Panc1 (cell line): ENCODE measurements around the gene ESRRB. TPM values are rescaled to one million over a fixed set of nuclear protein-coding genes. Genes with fewer than 3 reads are reported as not detected.

Experiments
- ATAC-seq: fragments of 200-7000 bp; cut with Tn5 transposase; 2 replicates; pipeline ENCODE4 v1.9.1; 2020; ENCODE audit warnings: mild to moderate bottlenecking, moderate library complexity
- BruUV-seq: library from RNA; stranded (reverse); fragments of 400-500 nt; replicated peaks from 2 replicates; lab custom pipeline; 2021; lab: Mats Ljungman, UMichigan
- CTCF ChIA-PET: fragments of 300-600 bp; sonication (Branson Sonifier 250); formaldehyde crosslinking; loops from one replicate; lab custom pipeline; 2022; ENCODE audit warnings: antibody characterized with exemption; lab: Charles Lee
- POLR2A ChIA-PET: fragments of 300-600 bp; sonication (Branson Sonifier 250); formaldehyde crosslinking; loops from one replicate; lab custom pipeline; 2022; ENCODE audit warnings: antibody characterized with exemption; lab: Charles Lee
- DNase-seq: peaks from one replicate; pipeline ENCODE4 v3.0.0-alpha.2; 2010; ENCODE audit warnings: low read depth, low spot score
- H3K27ac ChIP-seq: 2 replicates; pipeline ENCODE4 v1.5.1; 2011; ENCODE audit warnings: mild to moderate bottlenecking, low read length, inconsistent platforms
- H3K27me3 ChIP-seq: fragments of 200-500 bp; sonication (Bioruptor generic); 2 replicates; pipeline ENCODE4 v1.6.0; 2014; ENCODE audit warnings: low read length, inconsistent platforms; ENCODE audit not compliant: control insufficient read depth, insufficient read depth
- H3K36me3 ChIP-seq: fragments of 200-500 bp; sonication (Bioruptor generic); 2 replicates; pipeline ENCODE4 v1.5.1; 2014; ENCODE audit warnings: inconsistent platforms, mild to moderate bottlenecking, low read length, moderate library complexity; ENCODE audit not compliant: control insufficient read depth, insufficient read depth
- H3K4me1 ChIP-seq: 2 replicates; pipeline ENCODE4 v1.5.1; 2011; ENCODE audit warnings: inconsistent platforms, mild to moderate bottlenecking, low read length, moderate library complexity; ENCODE audit not compliant: control insufficient read depth, insufficient read depth
- H3K4me3 ChIP-seq, 2 experiments: 2 replicates each; pipeline ENCODE4 v1.5.1; 2011 to 2012; ENCODE audit warnings: low read depth in 2 of 2, low read length in 2 of 2, mild to moderate bottlenecking in 2 of 2, inconsistent platforms in 1 of 2, moderate library complexity in 1 of 2
- H3K9me3 ChIP-seq: fragments of 200-500 bp; sonication (Bioruptor generic); 2 replicates; pipeline ENCODE4 v1.5.1; 2014; ENCODE audit warnings: low read depth, mild to moderate bottlenecking, inconsistent platforms, low read length, moderate library complexity; ENCODE audit not compliant: control insufficient read depth, insufficient read depth
- CTCF ChIP-seq: fragments of 450-650 bp; IDR thresholded peaks from 2 replicates; pipeline ENCODE4 v1.5.1; 2017; ENCODE audit warnings: mild to moderate bottlenecking
- POLR2AphosphoS5 ChIP-seq: IDR thresholded peaks from 2 replicates; pipeline ENCODE4 v1.6.1; 2012; ENCODE audit warnings: mild to moderate bottlenecking, low read depth, low read length, moderate library complexity
- REST ChIP-seq, 2 experiments: IDR thresholded peaks; 2 replicates each; pipeline ENCODE4 v1.6.1; 2011 to 2012; ENCODE audit warnings: low read depth in 2 of 2, control low read depth in 1 of 2, low read length in 1 of 2, mild to moderate bottlenecking in 1 of 2, moderate library complexity in 1 of 2; ENCODE audit not compliant: insufficient read depth in 1 of 2
- SIN3A ChIP-seq: IDR thresholded peaks from 2 replicates; pipeline ENCODE4 v1.6.1; 2012; ENCODE audit warnings: low read depth, mild to moderate bottlenecking, low read length, moderate library complexity, borderline replicate concordance; ENCODE audit not compliant: insufficient read depth
- TCF7L2 ChIP-seq: IDR thresholded peaks from 2 replicates; pipeline ENCODE4 v1.6.1; 2011; ENCODE audit warnings: mild to moderate bottlenecking, low read depth, low read length, inconsistent platforms
- in situ Hi-C: cut with HindIII; loops from 2 replicates; pipeline ENCODE4 v1.10.0; 2016; ENCODE audit warnings: low sequenced_read_pairs, low pct_unique_long_range_greater_than_20kb
- intact Hi-C: fragments of 100-400 bp; cut with micrococcal nuclease; formaldehyde crosslinking; loops from one replicate; pipeline ENCODE4 v1.10.0; 2022; ENCODE audit not compliant: unreplicated experiment
- total RNA-seq: library from RNA; stranded (reverse); gene quantifications from one replicate; pipeline ENCODE4 v1.2.1, GENCODE V29; 2021; ENCODE audit not compliant: unreplicated experiment

The ESRRB gene
- total RNA-seq, 1 experiment from 2014 or later, result not detected

- ChIA-PET POLR2A (no interaction called here), CTCF (no interaction called here)
- Histone ChIP-seq H3K36me3 (no peaks in the 10 kb centered on the region), H3K9me3 (no peaks in the 10 kb centered on the region), H3K27ac (no peak overlapping the region), H3K4me1 (peaks cover 1% of the 10 kb centered on the region; the same call in 1 of the 2 replicates), H3K27me3 (peaks cover 5% of the 10 kb centered on the region), H3K4me3 (no peak overlapping the region)
- no peak for DNase-seq
- TF ChIP-seq POLR2AphosphoS5 (no peak), SIN3A (no peak)
- BruUV-seq, result no TSS peak
- no peak for ATAC-seq
- in situ Hi-C loops (no loop called here), intact Hi-C loops (no loop called here)
Measured at GRCh38 chr14:76371066-76371465, 4.9 kb upstream of the ESRRB start.

GRCh38 chr14:76373456-76373855 lies 2.5 kb upstream of the ESRRB start:
- Histone ChIP-seq H3K27me3 (peaks cover 17% of the 10 kb centered on the region), H3K4me1 (peaks cover 10% of the 10 kb centered on the region), H3K27ac (no peak overlapping the region), H3K36me3 (no peaks in the 10 kb centered on the region), H3K4me3 (no peak overlapping the region), H3K9me3 (no peaks in the 10 kb centered on the region)
- ChIA-PET POLR2A (no interaction called here), CTCF (no interaction called here)
- TF ChIP-seq CTCF (no peak), SIN3A (no peak), REST (IDR thresholded peaks at IDR 0.05; ENCODE audit: insufficient read depth in 1 of 2, low read depth in 2 of 2, low read length in 1 of 2) (no peak), TCF7L2 (no peak), POLR2AphosphoS5 (no peak)
- ATAC-seq, result no peak
- DNase-seq, result no peak
- intact Hi-C loops (no loop called here), in situ Hi-C loops (no loop called here)
- no TSS peak for BruUV-seq

- Histone ChIP-seq H3K27ac (no peak overlapping the region), H3K9me3 (no peaks in the 10 kb centered on the region), H3K27me3 (peaks cover 23% of the 10 kb centered on the region), H3K4me1 (peaks cover 10% of the 10 kb centered on the region), H3K36me3 (no peaks in the 10 kb centered on the region), H3K4me3 (no peak overlapping the region)
- no TSS peak for BruUV-seq
- ChIA-PET CTCF (no interaction called here), POLR2A (no interaction called here)
- TF ChIP-seq TCF7L2, result no peak
- no peak for TF ChIP-seq SIN3A
- TF ChIP-seq CTCF, result no peak
- no peak for TF ChIP-seq REST (IDR thresholded peaks at IDR 0.05; ENCODE audit: insufficient read depth in 1 of 2, low read depth in 2 of 2, low read length in 1 of 2)
- TF ChIP-seq POLR2AphosphoS5, result no peak
- no peak for DNase-seq
- in situ Hi-C loops (no loop called here), intact Hi-C loops (no loop called here)
- ATAC-seq, result no peak
Measured at GRCh38 chr14:76375484-76375883, 453 bp upstream of the ESRRB start.
